NK-92 (cell line): ENCODE results near the gene ADAMTS12.

Experiments
- DNase-seq: peaks from one replicate; lab custom pipeline; 2025; ENCODE audit not compliant: unreplicated experiment; lab: John Stamatoyannopoulos, UW

The ADAMTS12 gene

GRCh38 chr5:33491941-33492340 lies 399.8 kb downstream of the ADAMTS12 start:
- DNase-seq = no peak

DNA sequence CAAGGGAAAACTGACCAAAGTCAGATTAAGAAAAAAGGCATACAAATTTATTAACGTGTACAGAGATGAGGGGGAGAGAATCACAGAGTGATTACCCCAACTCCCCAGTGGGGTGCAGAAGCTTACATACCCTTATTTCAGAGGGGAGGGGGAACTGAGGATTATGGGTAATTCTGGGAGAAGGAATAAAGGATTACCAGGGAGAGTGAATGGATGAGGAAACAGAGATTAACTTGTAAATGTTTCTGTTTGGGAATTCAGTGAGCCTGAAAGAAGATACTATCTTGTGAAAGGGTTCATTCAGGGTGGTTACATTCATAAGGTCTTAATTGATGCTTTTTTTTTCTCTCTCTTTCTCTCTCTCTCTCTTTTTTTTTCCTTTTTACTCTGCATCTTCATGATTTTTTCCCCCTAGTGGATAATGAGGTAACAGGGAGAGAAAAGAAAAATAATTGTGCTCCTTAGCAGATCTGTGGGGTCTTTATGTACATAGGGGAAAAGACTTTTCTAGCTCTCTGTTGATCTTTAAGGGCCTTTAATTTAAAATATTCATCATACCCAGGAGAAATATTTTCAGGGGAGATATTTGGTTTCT lies 401.6 kb downstream of the ADAMTS12 start:
- DNase-seq = no peak

DNA sequence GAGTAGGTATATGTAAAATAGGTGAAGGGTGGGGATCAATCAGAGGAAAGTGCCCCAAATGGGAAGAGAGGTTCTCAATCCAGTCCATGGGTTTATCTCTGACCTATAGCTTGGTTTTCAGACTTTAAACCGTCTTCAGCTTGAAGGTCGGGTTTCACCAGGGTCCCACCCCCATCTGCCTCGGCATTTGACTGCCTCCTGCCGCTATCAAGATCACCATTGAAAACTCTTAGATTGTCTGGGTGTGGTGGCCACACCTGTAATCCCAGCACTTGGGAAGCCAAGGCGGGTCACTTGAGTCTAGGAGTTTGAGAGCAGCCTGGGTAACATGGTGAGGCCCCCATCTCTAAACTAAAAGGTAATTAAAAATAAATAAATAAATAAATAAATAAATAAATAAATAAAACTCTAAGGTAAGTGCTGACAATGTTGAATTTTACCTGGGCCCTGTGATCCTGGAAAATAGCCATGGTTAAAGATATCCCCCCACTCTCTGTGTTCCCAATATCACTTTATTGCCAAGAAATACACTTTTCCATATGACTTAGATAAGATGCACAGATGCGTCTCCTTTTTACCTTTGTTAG lies 402.2 kb downstream of the ADAMTS12 start:
- no peak for DNase-seq

GRCh38 chr5:33488558-33489355 lies 403.0 kb downstream of the ADAMTS12 start:
- DNase-seq = no peak

- no peak for DNase-seq
These were observed 404.6 kb downstream of the ADAMTS12 start for GRCh38 chr5:33487236-33487635.

GRCh38 chr5:33482335-33482734 lies 409.5 kb downstream of the ADAMTS12 start:
- DNase-seq = no peak

GRCh38 chr5:33480876-33481275 lies 410.9 kb downstream of the ADAMTS12 start:
- no peak for DNase-seq

- no peak for DNase-seq
These were observed 412.5 kb downstream of the ADAMTS12 start for GRCh38 chr5:33479311-33479710.

DNA sequence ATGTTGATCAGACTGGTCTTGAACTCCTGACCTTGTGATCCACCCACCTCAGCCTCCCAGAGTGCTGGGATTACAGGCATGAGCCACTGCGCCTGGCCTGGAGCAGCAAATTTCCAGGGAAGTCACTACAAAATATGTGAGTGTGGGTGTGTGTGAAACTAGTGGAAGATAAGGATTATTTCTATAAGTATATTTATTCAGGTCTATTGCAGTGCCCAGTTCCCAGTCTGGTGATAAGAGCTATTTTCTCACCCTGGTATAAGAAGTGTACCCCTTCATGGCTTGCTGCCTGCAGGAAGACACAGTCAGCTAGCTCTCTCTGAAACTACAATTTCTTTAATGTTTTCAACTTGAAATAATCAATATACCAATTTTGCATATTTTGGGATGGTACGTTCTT lies 414.0 kb downstream of the ADAMTS12 start:
- DNase-seq = no peak

DNA sequence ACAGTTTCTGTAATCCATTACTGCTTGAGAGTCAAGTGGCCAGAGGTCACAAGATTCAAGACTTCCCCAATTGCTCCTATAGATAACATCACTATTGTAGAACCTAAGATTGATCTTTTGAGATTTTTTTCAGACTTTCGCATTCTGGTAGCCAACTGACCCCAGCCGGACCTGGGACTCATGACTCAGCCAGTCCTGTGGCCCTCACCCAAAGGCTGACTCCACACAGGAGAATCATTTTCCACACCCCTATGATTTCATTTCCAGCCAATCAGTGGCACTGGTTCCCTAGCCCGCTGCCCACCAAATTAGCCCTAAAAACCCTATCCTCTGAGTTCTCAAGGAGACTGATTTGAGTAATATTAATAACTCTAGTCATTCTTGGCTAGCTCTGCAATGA lies 414.8 kb downstream of the ADAMTS12 start:
- DNase-seq = no peak

- DNase-seq = no peak
These were observed 416.1 kb downstream of the ADAMTS12 start for GRCh38 chr5:33475706-33476105.

DNA sequence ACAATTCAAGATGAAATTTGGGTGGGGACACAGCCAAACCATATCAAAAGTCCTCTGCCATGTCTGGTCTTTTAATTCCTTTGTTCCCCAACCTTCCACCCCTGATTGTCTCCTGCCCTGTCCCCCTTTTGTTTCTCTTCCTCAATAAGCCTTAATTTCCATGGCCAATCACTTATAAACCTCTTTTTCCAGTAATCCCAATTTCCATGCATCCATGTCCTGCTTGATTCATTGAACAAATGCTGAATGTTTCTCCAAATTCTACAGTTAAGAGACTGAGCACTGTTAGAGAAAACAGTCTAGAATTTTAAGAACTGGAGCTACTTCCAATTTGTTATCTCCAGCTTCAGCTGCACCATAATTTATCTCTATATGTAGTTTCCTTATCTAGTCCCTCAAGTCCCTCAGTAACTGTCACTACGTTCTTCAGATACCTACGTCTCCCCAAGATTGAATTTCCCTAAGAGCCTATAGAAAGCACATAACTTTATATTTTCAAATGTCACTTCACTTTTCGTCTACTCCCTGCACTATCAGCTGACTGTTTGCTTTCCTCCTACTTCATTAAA lies 416.8 kb downstream of the ADAMTS12 start:
- no peak for DNase-seq

DNA sequence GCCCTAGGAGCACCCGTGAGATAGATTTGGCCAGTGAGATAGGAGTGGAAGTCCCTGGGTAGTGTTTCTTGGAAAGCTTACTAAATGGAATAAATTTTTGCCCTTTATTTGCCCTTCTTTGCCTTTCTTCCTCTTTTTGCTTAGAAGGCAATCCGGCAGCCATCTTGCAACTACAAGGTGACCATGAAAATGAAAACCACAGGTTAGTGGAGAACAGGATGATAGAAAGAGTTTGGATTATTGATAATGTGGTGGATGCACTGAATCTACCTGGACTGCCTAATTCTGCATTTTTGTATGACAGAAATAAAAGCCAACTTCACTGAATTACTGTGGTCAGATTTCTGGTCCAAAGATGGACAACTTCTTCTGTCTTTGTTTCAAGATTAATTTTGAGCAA lies 417.8 kb downstream of the ADAMTS12 start:
- no peak for DNase-seq
